Inflammatory macrophage treated with lipopolysaccharide for 1 hour (primary cell): ENCODE data around the gene DDX20.

Source experiments
- DNase-seq, 2 donors: peaks; one replicate each; pipeline ENCODE4 v3.0.0-alpha.2; 2020 to 2022

The DDX20 gene

DNA sequence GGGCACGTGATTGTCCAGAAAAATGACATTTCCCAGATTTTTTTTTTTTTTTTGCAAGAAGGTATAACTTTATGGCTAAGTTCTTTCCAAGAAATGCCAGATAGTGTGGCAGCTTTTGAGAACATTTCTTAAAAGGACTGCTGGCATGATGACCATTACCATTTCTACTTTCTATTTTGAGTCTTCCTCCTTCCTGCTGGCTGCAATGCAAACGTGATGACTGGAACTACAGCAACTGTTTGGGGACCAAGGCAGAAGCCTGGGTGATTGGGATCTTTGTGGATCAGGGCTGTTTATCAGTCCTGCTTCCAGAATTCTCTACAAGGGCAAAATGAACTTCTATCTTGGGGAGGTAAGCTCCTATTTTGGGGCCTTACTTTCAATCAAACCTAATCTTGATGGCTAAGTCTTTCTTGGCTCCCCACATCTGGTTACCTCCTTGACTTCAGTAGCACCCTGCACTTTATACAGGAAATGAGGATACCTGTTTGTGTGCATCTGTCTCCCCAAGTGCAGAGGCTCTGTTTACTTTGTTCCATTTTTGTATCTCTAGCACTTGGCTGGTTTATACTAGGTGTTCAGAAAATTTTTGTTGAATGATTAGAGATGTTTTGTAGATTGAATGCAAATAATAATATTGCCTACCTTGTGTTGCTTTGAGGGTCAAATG lies 3.7 kb upstream of the DDX20 start:
- DNase-seq, result no peak

DNA sequence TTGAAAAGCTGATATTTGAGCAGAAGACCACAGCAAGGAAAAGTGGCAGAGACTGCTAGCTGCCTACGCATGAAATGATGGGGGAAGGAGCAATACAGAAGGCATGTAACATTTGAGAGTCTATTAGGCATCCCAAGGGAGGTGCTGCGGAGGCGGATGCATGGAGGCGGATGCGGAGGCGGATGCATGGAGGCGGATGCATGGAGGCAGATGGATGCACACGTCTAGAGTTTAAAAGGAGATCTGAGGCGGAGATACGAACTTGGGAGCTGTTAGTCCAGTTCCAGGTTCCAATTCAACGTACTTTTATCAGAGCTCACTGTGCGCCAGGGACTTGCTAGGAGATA lies 744 bp upstream of the DDX20 start:
- no peak for DNase-seq

DNA sequence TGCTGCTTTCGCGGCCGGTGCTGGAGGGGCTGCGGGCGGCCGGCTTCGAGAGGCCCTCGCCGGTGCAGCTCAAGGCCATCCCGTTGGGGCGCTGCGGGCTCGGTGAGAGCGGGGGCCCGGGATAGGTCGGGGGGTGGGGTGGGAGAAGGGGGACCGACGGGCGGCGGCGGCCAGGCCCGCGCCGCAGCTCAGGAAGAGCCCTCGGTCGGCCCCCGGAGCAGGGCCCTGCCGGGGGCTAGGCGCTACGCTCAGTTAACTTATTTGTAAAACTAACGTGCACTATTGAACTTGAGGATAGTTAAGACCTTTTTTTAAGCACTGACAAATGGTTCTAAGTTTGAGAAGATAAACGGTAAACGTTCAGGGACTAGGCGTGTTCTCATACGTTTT lies 418 bp downstream of the DDX20 start:
- DNase-seq, result no peak

DNA sequence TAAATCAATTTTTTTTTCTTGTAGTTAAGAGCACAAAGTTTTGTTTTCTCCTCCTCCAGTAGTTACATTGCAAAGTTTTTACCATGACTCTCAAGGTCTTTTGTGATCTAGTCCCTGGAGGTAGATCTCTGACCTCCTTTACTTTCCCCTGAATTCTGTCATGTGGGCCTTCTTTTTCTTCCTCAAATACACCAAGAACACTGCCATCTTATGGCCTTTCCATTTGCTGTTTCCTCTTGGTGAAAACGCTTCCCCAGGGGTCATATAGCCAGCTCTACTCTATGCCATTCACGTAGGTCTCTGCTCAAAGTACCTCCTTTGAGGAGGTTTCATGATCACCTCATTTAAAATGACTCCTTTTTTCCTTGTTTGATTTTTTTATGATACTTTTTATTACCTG lies 2.7 kb downstream of the DDX20 start:
- peak; percentile 14 to 28 for DNase-seq

DNA sequence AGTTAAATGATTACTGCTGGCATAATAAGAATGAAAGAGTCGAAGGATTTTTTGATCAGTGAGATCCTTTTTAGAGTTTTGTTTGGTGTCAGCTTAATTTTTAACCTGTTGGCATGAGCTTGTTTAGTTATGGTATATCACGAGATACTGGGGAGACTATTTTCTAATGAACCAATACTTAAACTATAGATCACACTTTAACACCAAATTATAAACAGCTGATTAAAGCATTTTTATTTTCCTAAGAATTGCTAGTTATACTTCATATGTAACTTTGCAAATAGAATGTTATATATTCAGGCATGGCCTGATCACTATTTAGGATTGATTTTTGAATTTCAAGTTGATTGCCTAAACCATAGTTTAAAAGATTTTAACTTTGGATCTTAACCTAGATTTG lies 6.0 kb downstream of the DDX20 start:
- DNase-seq, result no peak

DNA sequence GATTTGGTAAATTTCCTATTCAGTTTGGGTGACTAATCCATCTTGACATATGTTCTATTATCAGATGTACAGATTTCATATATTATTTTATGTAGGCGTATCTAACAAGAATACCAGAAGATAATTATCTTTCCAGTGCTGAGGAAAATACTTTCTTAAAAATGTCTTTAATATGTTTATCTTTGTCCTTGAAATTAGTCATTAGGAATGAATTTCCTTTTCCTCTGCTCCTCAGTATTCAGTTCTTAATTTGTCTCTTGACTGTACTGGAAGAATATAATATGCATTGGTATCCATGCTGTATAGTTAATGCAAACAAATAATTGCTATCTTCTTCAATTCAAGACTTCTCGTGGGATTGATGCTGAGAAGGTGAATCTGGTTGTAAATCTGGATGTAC lies 6.6 kb downstream of the DDX20 start:
- no peak for DNase-seq

DNA sequence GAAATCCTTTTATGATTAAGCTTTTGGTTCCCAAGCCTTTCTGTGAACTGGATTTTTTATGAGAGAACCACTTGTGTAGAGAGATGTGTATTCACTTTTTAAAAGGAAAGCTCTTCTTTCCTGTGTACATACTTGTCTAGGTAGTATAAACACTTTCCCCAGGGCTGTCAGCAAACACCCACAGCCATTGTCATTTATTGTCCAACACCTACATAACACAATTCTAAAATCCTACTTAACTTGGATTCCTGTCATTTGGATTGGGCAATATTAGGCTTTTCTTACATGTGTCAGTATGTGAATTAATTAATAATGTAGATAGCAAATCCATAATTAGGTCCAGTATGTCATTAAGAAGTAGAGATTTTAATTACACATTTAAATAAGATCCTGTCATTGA lies 12.3 kb downstream of the DDX20 start:
- no peak for DNase-seq

DNA sequence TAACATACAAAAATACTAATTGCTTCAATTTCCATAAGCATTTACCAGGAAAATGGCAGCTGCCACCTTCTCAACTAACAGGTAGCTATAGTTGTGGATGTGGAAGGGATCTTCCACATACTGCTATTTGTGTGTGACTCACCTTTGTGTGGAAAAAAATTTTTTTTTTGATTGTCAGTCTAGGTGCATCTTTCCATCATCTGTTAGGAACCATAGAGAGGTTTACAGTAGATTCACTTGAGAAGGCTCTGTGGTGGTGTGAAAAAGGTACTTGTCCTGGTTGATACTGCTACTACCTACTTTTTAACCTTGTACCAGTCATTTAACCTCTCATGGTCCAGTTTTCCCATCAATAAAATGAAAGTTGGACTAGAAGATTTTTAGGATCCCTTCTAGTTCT lies 12.9 kb downstream of the DDX20 start:
- no peak for DNase-seq

DNA sequence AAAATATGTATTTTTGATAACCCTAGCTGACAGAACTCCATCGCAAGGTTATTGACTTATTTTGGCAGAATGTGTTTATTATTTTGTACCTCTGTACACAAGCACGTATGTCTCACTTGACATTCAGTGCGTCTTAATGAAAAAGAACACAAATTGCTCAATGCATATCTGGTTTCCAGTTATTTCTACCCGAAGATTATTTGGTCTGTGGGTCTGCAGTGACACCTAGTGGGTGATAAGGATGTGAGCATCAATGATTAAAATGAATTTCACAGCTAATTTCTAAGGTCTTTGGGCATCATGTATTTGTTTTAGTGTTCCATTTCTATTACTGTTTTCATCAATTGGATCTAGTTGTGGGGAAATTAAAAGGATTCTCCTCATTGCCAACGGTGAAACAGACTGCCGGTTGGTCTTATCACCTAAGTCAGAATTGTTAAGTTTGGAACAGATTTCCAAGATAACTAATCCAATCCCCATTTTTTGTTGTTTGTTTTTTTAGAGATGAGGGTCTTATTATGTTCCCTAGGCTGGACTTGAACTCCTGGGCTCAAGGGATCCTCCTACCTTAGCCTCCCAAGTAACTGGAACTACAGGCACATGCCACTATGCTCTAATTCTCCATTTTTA lies 13.9 kb downstream of the DDX20 start:
- peak; percentile 55 to 68 for DNase-seq

DNA sequence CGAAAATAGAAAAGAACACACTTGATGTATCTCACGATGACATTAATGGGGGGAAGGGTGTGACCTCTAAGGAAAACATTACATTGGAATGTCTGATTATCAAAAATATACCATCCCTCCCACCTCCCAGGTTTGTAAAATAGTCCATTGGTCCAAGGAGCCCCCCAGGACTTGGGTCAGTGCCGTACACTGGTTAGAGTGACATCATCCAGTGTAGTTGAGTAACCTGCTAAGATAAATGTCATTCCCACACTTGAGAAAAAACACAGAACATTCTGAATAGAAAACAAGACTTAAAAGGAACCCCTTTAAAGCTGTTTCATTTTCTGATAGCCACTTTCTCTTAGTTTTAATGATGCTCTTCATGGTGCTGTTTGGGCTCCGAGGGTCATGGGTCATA lies 15.2 kb downstream of the DDX20 start:
- DNase-seq, result no peak

DNA sequence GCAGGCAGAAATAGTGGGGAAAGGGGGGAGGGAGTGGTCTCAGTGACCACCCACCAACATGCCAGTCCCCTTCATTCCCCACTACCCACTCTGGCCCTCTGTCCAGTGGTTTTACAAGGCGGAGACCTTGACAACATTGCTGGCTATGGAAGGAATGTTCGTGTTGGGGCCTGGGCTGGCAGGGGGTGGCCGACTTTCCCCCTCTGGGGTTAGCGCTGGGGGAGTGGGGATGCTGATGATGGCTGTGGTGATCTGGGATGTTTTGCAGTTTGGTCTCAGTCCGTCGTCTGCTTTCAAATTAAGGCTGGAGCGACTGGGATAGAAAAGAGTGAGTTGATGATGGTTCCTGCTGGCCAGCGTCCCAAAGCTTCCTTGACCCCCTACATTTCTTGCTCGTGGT lies 20.3 kb downstream of the DDX20 start:
- DNase-seq, result no peak

DNA sequence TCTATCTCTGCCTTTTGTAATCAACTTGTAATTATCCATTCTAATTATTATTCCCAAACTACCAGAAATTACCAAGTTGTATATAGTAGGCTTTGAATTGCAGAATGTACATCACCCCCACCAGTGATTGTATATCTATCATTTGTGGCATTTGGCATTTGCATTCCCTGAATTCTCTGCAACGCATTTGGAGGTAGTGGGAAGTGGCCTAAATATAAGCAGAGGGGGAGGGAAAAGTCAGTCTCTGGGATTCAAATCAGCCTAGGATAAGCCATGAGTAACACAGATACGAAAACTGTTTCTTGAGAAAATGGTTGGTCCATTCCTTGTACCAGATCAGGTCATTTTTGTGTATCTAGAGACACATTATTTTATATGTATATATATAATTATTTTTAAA lies 20.7 kb downstream of the DDX20 start:
- no peak for DNase-seq

DNA sequence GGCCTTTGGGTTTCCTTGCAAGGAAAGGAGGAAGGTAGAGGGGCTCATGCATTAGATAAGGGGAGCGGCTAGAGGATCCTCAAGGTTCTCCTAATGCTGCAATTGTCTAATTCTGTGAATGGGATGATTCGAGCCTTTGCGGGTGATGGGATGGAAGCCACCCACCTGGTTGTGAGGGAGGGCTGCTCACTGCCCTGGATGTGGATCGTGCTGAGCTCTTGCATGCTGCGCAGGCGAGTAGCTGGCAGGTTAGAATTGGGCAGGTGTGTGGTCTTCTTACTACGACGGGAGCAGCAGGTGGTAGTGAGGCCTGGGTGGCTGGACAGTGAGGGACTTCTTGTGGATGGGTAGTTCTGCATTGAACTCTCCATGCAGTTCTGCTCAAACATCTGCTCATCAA lies 21.2 kb downstream of the DDX20 start:
- no peak for DNase-seq

DNA sequence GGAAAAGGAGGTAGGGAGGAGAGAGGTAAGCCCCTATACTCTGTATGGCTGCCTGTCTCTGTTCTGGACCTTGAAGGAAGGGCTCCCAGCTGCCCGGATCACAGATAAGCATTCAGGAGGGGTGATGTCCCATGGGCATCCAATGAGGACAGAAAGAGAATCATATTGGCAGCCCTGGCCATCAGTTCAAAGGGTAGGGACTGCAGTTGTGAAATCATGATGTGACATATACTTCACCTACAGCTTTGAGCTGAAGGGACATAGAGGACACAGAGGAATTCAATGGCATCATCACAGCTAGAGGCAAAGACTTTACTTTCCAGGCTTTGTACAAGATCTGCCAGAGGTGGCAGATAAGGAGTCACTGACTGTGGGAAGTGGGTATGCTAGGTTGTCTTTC lies 21.6 kb downstream of the DDX20 start:
- no peak for DNase-seq

DNA sequence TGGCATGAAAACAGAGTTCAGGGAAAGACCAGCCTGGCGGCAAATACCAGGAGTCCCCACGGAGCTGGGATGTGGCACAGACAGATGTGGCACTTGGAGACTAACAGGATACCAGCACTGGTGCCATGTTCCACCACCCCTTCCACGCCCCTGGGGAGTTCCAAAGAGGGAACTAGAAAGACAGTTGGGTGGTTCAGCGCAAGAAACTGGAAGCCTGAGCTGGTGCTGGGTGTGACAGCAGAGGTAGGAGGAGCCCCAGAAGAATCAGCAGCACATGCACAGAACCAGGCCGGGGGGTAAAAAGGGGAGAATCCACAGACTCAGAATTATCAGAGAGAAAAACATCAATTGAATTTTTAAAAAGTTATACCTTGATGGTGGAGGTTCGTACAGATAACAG lies 22.4 kb downstream of the DDX20 start:
- no peak for DNase-seq

DNA sequence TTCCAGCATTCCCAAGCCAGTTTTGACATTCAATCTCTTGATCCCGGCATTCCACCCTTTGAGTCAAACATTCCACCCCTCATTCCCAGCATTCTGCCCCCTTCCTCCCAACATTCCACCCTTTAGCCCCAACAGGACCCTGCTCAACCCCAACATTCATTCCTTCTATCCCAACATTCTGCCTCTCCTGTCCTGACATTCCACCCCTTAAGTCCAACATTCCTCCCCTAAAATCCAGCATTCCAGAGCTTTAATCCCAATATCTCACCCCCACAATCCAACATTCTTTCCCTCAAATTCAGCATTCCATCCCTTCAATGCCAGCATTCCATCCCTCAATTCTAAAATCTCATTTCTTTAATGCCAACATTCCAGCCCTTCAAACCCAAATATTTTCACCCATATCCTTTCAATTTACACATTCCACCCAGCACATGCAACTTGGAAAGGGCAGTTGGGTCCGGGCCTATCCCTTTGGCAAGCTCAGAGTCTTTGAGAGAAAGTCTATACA lies 22.9 kb downstream of the DDX20 start:
- DNase-seq, result no peak

DNA sequence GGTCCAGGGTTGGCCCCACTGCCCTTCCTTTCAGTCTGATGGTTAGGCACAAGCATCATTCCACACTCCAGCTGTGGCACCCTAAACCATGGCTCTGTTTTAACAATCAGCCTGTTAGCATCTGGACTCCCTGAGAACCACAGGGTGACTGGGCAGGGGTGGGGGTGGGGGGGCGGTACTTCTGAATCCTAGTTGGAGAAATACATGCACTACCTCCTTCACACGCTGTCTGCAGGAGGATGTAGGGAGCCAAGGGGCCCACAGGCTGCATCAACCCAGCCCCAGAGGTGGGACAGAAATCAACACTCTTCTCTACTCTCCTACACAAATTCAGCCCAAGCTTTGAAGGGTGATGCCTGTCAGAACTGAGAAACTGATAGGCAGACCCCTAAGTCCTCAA lies 23.8 kb downstream of the DDX20 start:
- DNase-seq, result no peak

DNA sequence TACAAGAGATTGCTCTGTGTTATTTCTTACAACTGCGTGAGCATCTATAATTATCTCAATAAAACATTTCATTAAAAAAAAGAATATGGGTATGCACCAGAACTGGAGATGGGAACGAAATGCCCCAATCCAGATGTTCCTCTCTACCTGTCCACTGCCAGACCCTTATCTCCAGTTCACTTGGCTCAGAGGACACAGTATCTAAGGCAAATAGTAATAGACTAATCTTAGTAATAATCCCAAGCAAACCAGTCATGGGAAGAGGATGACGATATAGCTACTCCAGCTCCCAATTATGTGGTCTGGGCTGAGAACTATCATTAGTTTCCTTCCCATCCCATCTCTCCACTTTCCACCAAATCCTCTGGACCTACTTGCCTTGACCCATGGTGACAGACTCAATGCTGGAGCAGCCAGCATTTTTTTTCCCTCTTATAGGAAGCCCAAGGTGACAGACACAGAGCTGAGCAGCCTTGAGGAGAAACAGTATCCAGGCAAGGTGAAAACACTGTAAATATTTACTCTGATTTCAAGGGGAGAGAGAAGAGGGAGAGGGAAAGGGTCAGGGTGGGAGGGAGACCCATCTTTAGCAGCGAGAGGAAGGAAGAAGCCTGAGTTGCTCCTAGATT lies 28.7 kb downstream of the DDX20 start:
- no peak for DNase-seq

DNA sequence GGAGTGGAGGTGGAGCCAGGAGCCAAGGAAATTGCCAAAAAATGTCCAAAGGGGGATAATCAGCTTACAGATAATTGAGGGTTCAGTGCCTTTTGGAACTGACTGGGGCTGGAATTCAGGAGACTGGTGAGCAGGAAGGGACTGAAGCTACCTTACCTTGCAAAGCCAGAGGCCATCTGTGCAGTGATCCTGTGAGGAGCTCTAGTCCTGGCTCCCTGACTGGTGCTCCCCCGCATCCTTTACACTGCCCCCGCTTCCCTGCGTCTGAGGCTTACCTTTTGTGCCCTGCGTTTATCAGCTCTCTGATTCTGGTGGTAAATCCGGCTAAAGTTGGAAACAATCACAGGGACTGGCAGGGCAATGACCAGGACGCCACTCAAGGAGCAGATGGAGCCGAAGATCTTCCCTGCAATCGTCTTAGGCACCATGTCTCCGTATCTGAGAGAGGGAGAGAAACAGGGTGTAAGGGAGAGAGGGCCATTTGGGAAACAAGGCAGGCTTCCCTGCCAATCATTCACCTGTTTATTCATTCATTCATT lies 31.0 kb downstream of the DDX20 start:
- no peak for DNase-seq

DNA sequence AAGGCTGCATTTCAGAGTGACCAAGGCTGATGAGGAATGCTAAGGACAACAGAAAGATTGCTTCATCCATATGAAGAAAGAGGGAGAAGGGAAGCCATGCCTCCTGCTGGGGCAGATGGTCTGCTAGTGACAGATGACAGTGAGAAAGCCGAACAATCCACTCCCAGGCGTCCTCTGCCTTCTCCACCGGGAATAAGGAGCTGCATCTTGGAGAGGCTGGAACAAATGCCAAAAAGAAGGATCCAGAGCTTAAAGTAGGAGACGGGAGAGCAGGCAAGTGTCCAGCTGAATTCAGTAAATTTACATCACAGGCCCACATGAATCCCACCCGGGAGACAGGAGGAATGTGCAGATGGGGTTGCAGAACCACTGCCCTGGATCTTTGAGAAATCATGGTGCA lies 33.4 kb downstream of the DDX20 start:
- no peak for DNase-seq

DNA sequence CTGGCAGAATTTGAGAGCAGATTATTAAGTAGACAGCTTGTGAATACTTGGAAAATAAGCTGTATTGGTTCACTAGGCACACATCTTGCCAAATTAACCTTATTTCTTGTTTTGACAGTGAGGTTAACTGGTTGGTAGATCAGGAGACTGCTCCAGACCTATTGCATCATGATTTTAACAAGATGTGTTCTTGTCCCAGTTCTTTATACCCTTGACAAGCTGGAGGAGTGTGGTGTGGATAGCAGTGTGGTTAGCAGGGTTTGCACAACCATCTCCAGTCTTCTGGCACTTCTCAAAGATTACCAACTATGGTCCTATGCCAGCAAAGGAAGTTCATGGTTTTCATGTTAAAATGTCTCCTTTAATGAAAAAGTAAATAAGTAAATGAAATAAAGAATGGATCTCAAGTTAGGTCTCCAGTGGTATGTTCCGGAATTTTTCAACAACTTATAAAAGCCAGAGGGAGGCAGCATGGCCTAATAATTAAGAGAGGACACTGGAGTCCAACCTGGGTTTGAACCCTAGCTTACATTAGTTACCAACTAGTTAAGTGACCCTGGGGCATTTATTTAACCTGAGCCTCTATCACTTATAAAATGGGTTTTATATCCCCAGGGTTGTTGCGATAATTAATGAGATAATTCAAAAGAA lies 34.1 kb downstream of the DDX20 start:
- no peak for DNase-seq

DNA sequence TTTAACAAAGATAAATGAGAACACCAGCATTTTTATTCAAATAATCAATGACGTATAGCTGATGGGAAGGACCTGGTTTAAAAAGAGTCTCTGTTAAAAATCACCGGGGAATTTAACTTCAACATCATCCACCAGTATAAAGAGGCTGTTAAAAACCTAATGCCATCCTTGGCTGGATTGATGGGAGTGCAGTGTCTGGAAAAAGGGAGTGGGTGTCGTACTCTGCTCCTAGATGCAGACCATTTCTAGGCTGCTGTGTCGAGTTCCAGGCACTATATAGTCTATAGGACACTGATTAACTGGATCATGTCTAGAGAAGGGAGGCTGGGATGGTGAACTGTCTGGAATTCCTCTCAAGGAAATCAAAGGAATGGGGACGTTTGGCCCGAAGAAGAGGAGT lies 36.1 kb downstream of the DDX20 start:
- DNase-seq, result no peak

DNA sequence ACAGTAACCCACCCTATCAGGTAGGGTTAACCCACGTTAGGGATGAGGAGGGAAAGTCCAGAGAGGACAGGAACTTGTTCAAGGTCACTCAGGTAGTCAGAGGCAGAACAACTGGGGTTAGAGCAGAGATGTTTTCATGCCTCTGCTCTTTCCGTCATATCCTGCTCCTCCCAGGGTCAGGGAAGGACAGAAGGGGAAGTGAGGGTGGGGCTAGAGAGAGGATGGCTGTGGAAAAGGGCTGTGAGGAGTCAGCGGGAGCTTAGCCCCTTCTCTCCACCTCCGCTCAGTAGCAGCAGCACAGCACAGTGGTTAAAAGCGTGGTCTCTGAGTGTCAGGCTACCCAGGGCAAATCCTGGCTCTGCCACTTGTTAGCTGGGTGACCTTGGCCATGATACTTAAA lies 36.5 kb downstream of the DDX20 start:
- no peak for DNase-seq

DNA sequence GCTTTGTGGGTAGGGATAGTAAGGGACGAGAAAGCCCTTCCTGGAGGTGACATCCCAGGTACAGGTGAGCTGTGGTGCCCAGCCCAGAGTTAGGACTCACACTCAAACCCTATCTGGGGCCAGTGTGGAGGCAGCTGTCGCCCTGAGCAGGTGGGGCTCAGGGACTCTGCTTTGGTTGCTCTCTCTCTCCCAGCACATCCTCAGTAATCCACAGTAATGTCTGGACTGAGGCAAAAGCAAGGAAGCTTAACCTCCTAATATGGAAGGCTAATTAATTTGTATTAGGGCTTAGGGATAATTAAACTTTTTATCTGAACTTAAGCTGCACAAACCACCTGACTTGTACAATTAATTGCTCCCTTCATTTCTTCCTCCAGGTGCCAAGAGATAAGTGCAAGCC lies 38.2 kb downstream of the DDX20 start:
- DNase-seq, result no peak
